H9 (cell line): ENCODE results near the gene FAM117A. TPM values are rescaled to one million over a fixed set of nuclear protein-coding genes. Genes with fewer than 3 reads are reported as not detected.

Source experiments
- DNase-seq: peaks from one replicate; pipeline ENCODE4 v3.0.0-alpha.2; 2017
- H2AFZ ChIP-seq: one replicate; pipeline ENCODE4 v1.6.1; 2013; ENCODE audit warnings: mild to moderate bottlenecking, low read length, control low read depth, moderate library complexity
- H2AK5ac ChIP-seq: 2 replicates; pipeline ENCODE4 v1.6.1; 2013; ENCODE audit warnings: low read length, control low read depth, mixed read lengths; ENCODE audit not compliant: insufficient read length
- H2BK120ac ChIP-seq: one replicate; pipeline ENCODE4 v1.6.1; 2013; ENCODE audit warnings: low read depth, mild to moderate bottlenecking, low read length, control low read depth, inconsistent platforms; ENCODE audit not compliant: poor library complexity, severe bottlenecking
- H2BK12ac ChIP-seq: 2 replicates; pipeline ENCODE4 v1.6.1; 2013; ENCODE audit warnings: low read length, control low read depth, mixed read lengths, low read depth; ENCODE audit not compliant: insufficient read length
- H2BK15ac ChIP-seq: 2 replicates; pipeline ENCODE4 v1.6.1; 2013; ENCODE audit warnings: low read depth, low read length, control low read depth
- H2BK20ac ChIP-seq: one replicate; pipeline ENCODE4 v1.6.1; 2013; ENCODE audit warnings: low read depth, mild to moderate bottlenecking, low read length, control low read depth, inconsistent platforms; ENCODE audit not compliant: poor library complexity, severe bottlenecking
- H2BK5ac ChIP-seq: 2 replicates; pipeline ENCODE4 v1.6.1; 2013; ENCODE audit warnings: low read length, control low read depth, mixed read lengths; ENCODE audit not compliant: insufficient read length
- H3K14ac ChIP-seq: 2 replicates; pipeline ENCODE4 v1.6.1; 2013; ENCODE audit warnings: low read length, control low read depth; ENCODE audit not compliant: insufficient read depth
- H3K18ac ChIP-seq: 2 replicates; pipeline ENCODE4 v1.6.1; 2013; ENCODE audit warnings: low read depth, mild to moderate bottlenecking, mixed read lengths, low read length, control low read depth; ENCODE audit not compliant: insufficient read length
- H3K23ac ChIP-seq: 2 replicates; pipeline ENCODE4 v1.6.1; 2013; ENCODE audit warnings: low read length, control low read depth, mixed read lengths, low read depth; ENCODE audit not compliant: insufficient read length
- H3K23me2 ChIP-seq: 2 replicates; pipeline ENCODE4 v1.6.1; 2013; ENCODE audit warnings: low read depth, mild to moderate bottlenecking, mixed read lengths, low read length, control low read depth; ENCODE audit not compliant: insufficient read length, poor library complexity, severe bottlenecking
- H3K27ac ChIP-seq: 2 replicates; pipeline ENCODE4 v1.5.1; 2013; ENCODE audit warnings: low read length, control low read depth, mixed read lengths, low read depth; ENCODE audit not compliant: insufficient read length
- H3K27me3 ChIP-seq: 2 replicates; pipeline ENCODE4 v1.6.1; 2013; ENCODE audit warnings: low read length, control low read depth, inconsistent platforms; ENCODE audit not compliant: insufficient read depth
- H3K4ac ChIP-seq: 2 replicates; pipeline ENCODE4 v1.6.1; 2013; ENCODE audit warnings: low read depth, mild to moderate bottlenecking, control low read depth, inconsistent platforms, low read length, moderate library complexity
- H3K4me1 ChIP-seq: 2 replicates; pipeline ENCODE4 v1.6.1; 2013; ENCODE audit warnings: low read length, control low read depth, inconsistent platforms; ENCODE audit not compliant: insufficient read depth
- H3K4me2 ChIP-seq: 2 replicates; pipeline ENCODE4 v1.6.1; 2013; ENCODE audit warnings: low read length, control low read depth, mixed read lengths; ENCODE audit not compliant: insufficient read length, insufficient read depth
- H3K56ac ChIP-seq: 2 replicates; pipeline ENCODE4 v1.6.1; 2013; ENCODE audit warnings: low read depth, mild to moderate bottlenecking, mixed read lengths, low read length, control low read depth; ENCODE audit not compliant: insufficient read length
- H3K79me1 ChIP-seq: 2 replicates; pipeline ENCODE4 v1.6.1; 2013; ENCODE audit warnings: low read depth, mild to moderate bottlenecking, moderate library complexity, low read length, control low read depth, inconsistent platforms; ENCODE audit not compliant: insufficient read depth, poor library complexity, severe bottlenecking
- H3K79me2 ChIP-seq: 2 replicates; pipeline ENCODE4 v1.6.1; 2013; ENCODE audit warnings: low read length, control low read depth, inconsistent platforms; ENCODE audit not compliant: insufficient read depth
- H3K9ac ChIP-seq: 2 replicates; pipeline ENCODE4 v1.6.1; 2013; ENCODE audit warnings: low read length, control low read depth, mixed read lengths; ENCODE audit not compliant: insufficient read length; ENCODE audit errors: extremely low read depth
- H3K9me3 ChIP-seq: one replicate; pipeline ENCODE4 v1.6.1; 2013; ENCODE audit warnings: low read depth, low read length, inconsistent platforms; ENCODE audit not compliant: control insufficient read depth
- H3T11ph ChIP-seq: one replicate; pipeline ENCODE4 v1.6.1; 2013; ENCODE audit warnings: mild to moderate bottlenecking, low read length, control low read depth, inconsistent platforms
- H4K20me1 ChIP-seq: one replicate; pipeline ENCODE4 v1.6.1; 2013; ENCODE audit not compliant: control insufficient read depth, insufficient read length, insufficient read depth
- H4K5ac ChIP-seq: 2 replicates; pipeline ENCODE4 v1.6.1; 2013; ENCODE audit warnings: low read depth, mild to moderate bottlenecking, mixed read lengths, low read length, control low read depth; ENCODE audit not compliant: insufficient read length
- H4K8ac ChIP-seq: replicated peaks from 2 replicates; pipeline ENCODE4 v1.6.1; 2013; ENCODE audit warnings: low read length, control low read depth, mixed read lengths, low read depth; ENCODE audit not compliant: insufficient read length
- H4K91ac ChIP-seq: 2 replicates; pipeline ENCODE4 v1.6.1; 2013; ENCODE audit warnings: low read depth, mild to moderate bottlenecking, moderate library complexity, mixed read lengths, low read length, control low read depth; ENCODE audit not compliant: insufficient read length
- H3K27ac Mint-ChIP-seq, 3 experiments: 2 replicates in 2 of 3; 3 replicates in 1 of 3; pipeline ENCODE4 v1.8.0; 2020 to 2021; ENCODE audit warnings: mixed read lengths in 3 of 3, mild to moderate bottlenecking in 1 of 3, moderate library complexity in 1 of 3
- H3K27me3 Mint-ChIP-seq: 2 replicates; pipeline ENCODE4 v1.8.0; 2021; ENCODE audit warnings: low read depth, mild to moderate bottlenecking, moderate library complexity, mixed read lengths
- H3K36me3 Mint-ChIP-seq, 3 experiments: 2 replicates in 2 of 3; 3 replicates in 1 of 3; pipeline ENCODE4 v1.8.0; 2020 to 2021; ENCODE audit warnings: low read depth in 3 of 3, mixed read lengths in 3 of 3; ENCODE audit not compliant: insufficient read depth in 1 of 3
- H3K4me1 Mint-ChIP-seq, 2 experiments: 2 replicates each; pipeline ENCODE4 v1.8.0; 2020; ENCODE audit warnings: mixed read lengths in 2 of 2
- H3K4me3 Mint-ChIP-seq, 2 experiments: 2 replicates in 1 of 2; 3 replicates in 1 of 2; pipeline ENCODE4 v1.8.0; 2020 to 2021; ENCODE audit warnings: mild to moderate bottlenecking in 2 of 2, mixed read lengths in 2 of 2, moderate library complexity in 1 of 2
- H3K9me3 Mint-ChIP-seq, 2 experiments: 2 replicates in 1 of 2; 3 replicates in 1 of 2; pipeline ENCODE4 v1.8.0; 2020; ENCODE audit warnings: mild to moderate bottlenecking in 2 of 2, mixed read lengths in 2 of 2, moderate library complexity in 1 of 2
- CTCF ChIP-seq: fragments of 200-600 bp; sonication (generic); conservative IDR thresholded peaks from 3 replicates; pipeline ENCODE4 v1.8.0; 2021; ENCODE audit warnings: antibody characterized with exemption, mild to moderate bottlenecking
- WGBS: extraction: QIAGEN DNeasy Blood & Tissue Kit; methylation state at CpG from one replicate; pipeline ENCODE4 v1.1.7; 2013; ENCODE audit warnings: missing lambda C conversion rate, low lambda C conversion rate, mixed read lengths; ENCODE audit not compliant: insufficient read length; ENCODE audit errors: extremely low coverage; 5-methylcytosine and 5-hydroxymethylcytosine counted together
- total RNA-seq: library from RNA; stranded (reverse); gene quantifications from 2 replicates; pipeline ENCODE4 v1.2.1, GENCODE V29; 2021

The FAM117A gene
- total RNA-seq, 1 experiment from 2014 or later, result 21.1 TPM

- Histone ChIP-seq H2BK12ac (no peak overlapping the region), H3T11ph (no peak overlapping the region), H3K18ac (no peak overlapping the region), H3K56ac (no peak overlapping the region), H2BK5ac (no peak overlapping the region), H3K9me3 (no peaks in the 10 kb centered on the region), H3K79me1 (peaks cover 8% of the 10 kb centered on the region), H4K20me1 (peaks cover 2% of the 10 kb centered on the region), H2BK120ac (no peak overlapping the region), H3K4me2 (no peak overlapping the region), H4K5ac (no peak overlapping the region), H3K27me3 (no peaks in the 10 kb centered on the region), H3K79me2 (no peaks in the 10 kb centered on the region; the same call in 1 of the 2 replicates), H2BK15ac (no peak overlapping the region), H3K27ac (no peak overlapping the region), H3K23me2 (no peaks in the 10 kb centered on the region), H4K91ac (no peak overlapping the region), H4K8ac (no peak overlapping the region), H2AK5ac (no peak overlapping the region), H3K23ac (no peak overlapping the region), H2BK20ac (no peak overlapping the region), H3K14ac (no peak overlapping the region), H3K4ac (no peak overlapping the region), H3K9ac (no peak overlapping the region), H3K4me1 (no peaks in the 10 kb centered on the region), H2AFZ (no peak overlapping the region)
- H3K9me3 Mint-ChIP-seq, result no peaks in the 10 kb centered on the region; a peak in 1 of 5 replicates
- no peak for TF ChIP-seq CTCF
- H3K4me1 Mint-ChIP-seq, result no peaks in the 10 kb centered on the region
- peaks cover 4 to 15% (median 7%) of the 10 kb centered on the region in 3 experiments; a peak in 5 of 7 replicates for H3K36me3 Mint-ChIP-seq
- no CpG with 5 or more reads among the region's 13 CpGs for WGBS
- H3K4me3 Mint-ChIP-seq, result no peak overlapping the region
- no peaks in the 10 kb centered on the region; the same call in 1 of the 2 replicates for H3K27me3 Mint-ChIP-seq
- DNase-seq, result no peak
- H3K27ac Mint-ChIP-seq, result no peak overlapping the region
Measured at GRCh38 chr17:49734515-49735490, 29.1 kb downstream of the FAM117A start.
